MM.1S (cell line): Measurements from ENCODE around the gene CSGALNACT2.

Experiments
- DNase-seq: peaks from one replicate; pipeline ENCODE4 v3.0.0-alpha.2; 2015
- H2AFZ ChIP-seq: fragments of 300-600 bp; sonication (generic); 2 replicates; pipeline ENCODE4 v1.6.0; 2016; ENCODE audit warnings: antibody characterized with exemption, low read length
- H3F3A ChIP-seq: fragments of 300-600 bp; sonication (generic); 2 replicates; pipeline ENCODE4 v1.6.1; 2016; ENCODE audit warnings: mild to moderate bottlenecking, antibody characterized with exemption, low read length, moderate library complexity, mixed read lengths; ENCODE audit not compliant: insufficient read depth
- H3K27ac ChIP-seq: fragments of 300-600 bp; sonication (generic); 2 replicates; pipeline ENCODE4 v1.5.1; 2016; ENCODE audit warnings: mild to moderate bottlenecking, low read length
- H3K27me3 ChIP-seq: fragments of 300-600 bp; sonication (generic); replicated peaks from 2 replicates; pipeline ENCODE4 v1.6.0; 2016; ENCODE audit warnings: low read length; ENCODE audit not compliant: insufficient read depth
- H3K36me3 ChIP-seq: fragments of 300-600 bp; sonication (generic); replicated peaks from 2 replicates; pipeline ENCODE4 v1.6.1; 2016; ENCODE audit warnings: mild to moderate bottlenecking, low read length, mixed read lengths; ENCODE audit not compliant: insufficient read depth
- H3K4me1 ChIP-seq: fragments of 300-600 bp; sonication (generic); 2 replicates; pipeline ENCODE4 v1.6.1; 2016; ENCODE audit warnings: low read length, mixed read lengths
- H3K4me2 ChIP-seq: fragments of 300-600 bp; sonication (generic); 2 replicates; pipeline ENCODE4 v1.6.0; 2016; ENCODE audit warnings: low read depth, low read length
- H3K4me3 ChIP-seq: fragments of 300-600 bp; sonication (generic); 2 replicates; pipeline ENCODE4 v1.5.1; 2016; ENCODE audit warnings: low read length, mixed read lengths
- H3K79me2 ChIP-seq: fragments of 300-600 bp; sonication (generic); 2 replicates; pipeline ENCODE4 v1.6.1; 2016; ENCODE audit warnings: mixed run types, low read length, mixed read lengths
- H3K9ac ChIP-seq: fragments of 300-600 bp; sonication (generic); 2 replicates; pipeline ENCODE4 v1.6.1; 2016; ENCODE audit warnings: low read length, mixed read lengths
- H3K9me2 ChIP-seq: fragments of 300-600 bp; sonication (generic); replicated peaks from 2 replicates; pipeline ENCODE4 v1.6.1; 2016; ENCODE audit warnings: mild to moderate bottlenecking, low read length, mixed read lengths; ENCODE audit not compliant: insufficient read depth
- H3K9me3 ChIP-seq: fragments of 300-600 bp; sonication (generic); replicated peaks from 2 replicates; pipeline ENCODE4 v1.6.1; 2016; ENCODE audit warnings: mild to moderate bottlenecking, low read length, mixed read lengths; ENCODE audit not compliant: insufficient read depth
- H4K20me1 ChIP-seq: fragments of 300-600 bp; sonication (generic); 2 replicates; pipeline ENCODE4 v1.6.1; 2016; ENCODE audit warnings: mild to moderate bottlenecking, low read length, moderate library complexity, mixed read lengths; ENCODE audit not compliant: insufficient read depth
- EZH2 ChIP-seq: fragments of 300-600 bp; sonication (generic); optimal IDR thresholded peaks from 2 replicates; pipeline ENCODE3; 2017; ENCODE audit warnings: low read depth, mild to moderate bottlenecking, antibody characterized with exemption, low read length, mixed read lengths
- EZH2phosphoT487 ChIP-seq: fragments of 300-600 bp; sonication (generic); IDR thresholded peaks from 2 replicates; pipeline ENCODE4 v1.6.1; 2018; ENCODE audit warnings: antibody characterized with exemption, low read length
- TF ChIP-seq, protein P1 (sequence below): fragments of 300-600 bp; sonication (generic); IDR thresholded peaks from 2 replicates; pipeline ENCODE4 v1.5.1; 2016; ENCODE audit warnings: antibody characterized with exemption, low read length, mixed read lengths

CSGALNACT2 gene

GRCh38 chr10:43205681-43206390 is 67.6 kb downstream of the CSGALNACT2 start:
- Histone ChIP-seq H3K9ac (no peak overlapping the region), H3K36me3 (no peaks in the 10 kb centered on the region), H3K4me1 (no peaks in the 10 kb centered on the region), H3F3A (no peaks in the 10 kb centered on the region), H3K79me2 (no peaks in the 10 kb centered on the region), H3K4me3 (no peak overlapping the region), H3K27ac (no peak overlapping the region), H3K4me2 (no peak overlapping the region), H2AFZ (no peak overlapping the region), H3K27me3 (no peaks in the 10 kb centered on the region), H4K20me1 (no peaks in the 10 kb centered on the region), H3K9me3 (no peaks in the 10 kb centered on the region), H3K9me2 (no peaks in the 10 kb centered on the region)
- TF ChIP-seq EZH2phosphoT487: no peak
- no peak for TF ChIP-seq EZH2
- TF ChIP-seq, protein P1, sequence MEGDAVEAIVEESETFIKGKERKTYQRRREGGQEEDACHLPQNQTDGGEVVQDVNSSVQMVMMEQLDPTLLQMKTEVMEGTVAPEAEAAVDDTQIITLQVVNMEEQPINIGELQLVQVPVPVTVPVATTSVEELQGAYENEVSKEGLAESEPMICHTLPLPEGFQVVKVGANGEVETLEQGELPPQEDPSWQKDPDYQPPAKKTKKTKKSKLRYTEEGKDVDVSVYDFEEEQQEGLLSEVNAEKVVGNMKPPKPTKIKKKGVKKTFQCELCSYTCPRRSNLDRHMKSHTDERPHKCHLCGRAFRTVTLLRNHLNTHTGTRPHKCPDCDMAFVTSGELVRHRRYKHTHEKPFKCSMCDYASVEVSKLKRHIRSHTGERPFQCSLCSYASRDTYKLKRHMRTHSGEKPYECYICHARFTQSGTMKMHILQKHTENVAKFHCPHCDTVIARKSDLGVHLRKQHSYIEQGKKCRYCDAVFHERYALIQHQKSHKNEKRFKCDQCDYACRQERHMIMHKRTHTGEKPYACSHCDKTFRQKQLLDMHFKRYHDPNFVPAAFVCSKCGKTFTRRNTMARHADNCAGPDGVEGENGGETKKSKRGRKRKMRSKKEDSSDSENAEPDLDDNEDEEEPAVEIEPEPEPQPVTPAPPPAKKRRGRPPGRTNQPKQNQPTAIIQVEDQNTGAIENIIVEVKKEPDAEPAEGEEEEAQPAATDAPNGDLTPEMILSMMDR: no peak
- DNase-seq: no peak

DNA sequence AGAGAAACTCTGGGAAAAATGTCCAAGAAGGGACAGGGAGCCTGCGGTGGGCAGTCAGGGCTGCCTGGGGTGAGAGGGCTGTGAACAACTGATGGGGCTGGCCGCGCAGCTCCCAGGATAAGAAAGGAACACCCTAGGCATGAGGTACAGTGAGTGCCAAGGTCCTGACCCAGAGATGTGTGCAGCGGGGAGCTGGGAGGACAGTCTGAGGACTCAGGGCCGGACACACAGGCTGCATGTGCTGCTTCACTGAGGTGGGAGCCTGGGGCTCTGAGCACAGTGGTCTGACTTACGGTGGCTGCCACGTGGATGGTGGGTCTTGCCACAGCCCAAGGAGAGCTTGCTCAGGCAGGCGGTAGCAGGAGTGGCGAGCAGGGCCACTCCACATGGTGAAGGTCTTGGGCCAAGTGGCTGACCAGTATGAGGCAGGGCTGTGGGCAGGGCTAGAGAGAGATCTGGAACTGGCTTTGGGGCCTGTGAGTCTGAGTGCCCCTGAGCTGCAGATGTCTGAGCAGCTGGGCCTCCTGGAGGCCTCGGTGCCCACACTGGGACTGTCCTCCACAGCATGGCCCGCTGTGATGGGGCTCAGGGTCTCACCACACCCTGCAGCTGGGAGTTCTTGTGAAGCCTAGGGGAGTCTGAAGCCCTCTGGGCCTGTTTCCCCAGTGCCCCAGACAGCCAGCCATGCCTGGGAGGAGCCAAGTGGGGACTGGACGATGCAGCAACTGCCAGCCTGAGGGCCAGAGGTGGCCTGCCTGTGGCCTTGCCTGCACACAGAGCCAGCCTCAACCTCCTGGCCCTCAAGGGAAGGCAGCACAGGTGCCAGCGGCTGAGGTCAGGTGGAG is 68.4 kb downstream of the CSGALNACT2 start:
- no peaks in the 10 kb centered on the region for H3K9me3 ChIP-seq
- TF ChIP-seq, protein P1: no peak
- TF ChIP-seq EZH2: no peak
- H3K9ac ChIP-seq: no peak overlapping the region
- H3K4me2 ChIP-seq: no peak overlapping the region
- H3K79me2 ChIP-seq: no peaks in the 10 kb centered on the region
- H3K27me3 ChIP-seq: no peaks in the 10 kb centered on the region
- no peak overlapping the region for H3K4me3 ChIP-seq
- DNase-seq: no peak
- no peak overlapping the region for H2AFZ ChIP-seq
- H3K4me1 ChIP-seq: no peaks in the 10 kb centered on the region
- no peaks in the 10 kb centered on the region for H3K36me3 ChIP-seq
- H4K20me1 ChIP-seq: no peaks in the 10 kb centered on the region
- no peak overlapping the region for H3K27ac ChIP-seq
- no peaks in the 10 kb centered on the region for H3K9me2 ChIP-seq
- no peaks in the 10 kb centered on the region for H3F3A ChIP-seq

DNA sequence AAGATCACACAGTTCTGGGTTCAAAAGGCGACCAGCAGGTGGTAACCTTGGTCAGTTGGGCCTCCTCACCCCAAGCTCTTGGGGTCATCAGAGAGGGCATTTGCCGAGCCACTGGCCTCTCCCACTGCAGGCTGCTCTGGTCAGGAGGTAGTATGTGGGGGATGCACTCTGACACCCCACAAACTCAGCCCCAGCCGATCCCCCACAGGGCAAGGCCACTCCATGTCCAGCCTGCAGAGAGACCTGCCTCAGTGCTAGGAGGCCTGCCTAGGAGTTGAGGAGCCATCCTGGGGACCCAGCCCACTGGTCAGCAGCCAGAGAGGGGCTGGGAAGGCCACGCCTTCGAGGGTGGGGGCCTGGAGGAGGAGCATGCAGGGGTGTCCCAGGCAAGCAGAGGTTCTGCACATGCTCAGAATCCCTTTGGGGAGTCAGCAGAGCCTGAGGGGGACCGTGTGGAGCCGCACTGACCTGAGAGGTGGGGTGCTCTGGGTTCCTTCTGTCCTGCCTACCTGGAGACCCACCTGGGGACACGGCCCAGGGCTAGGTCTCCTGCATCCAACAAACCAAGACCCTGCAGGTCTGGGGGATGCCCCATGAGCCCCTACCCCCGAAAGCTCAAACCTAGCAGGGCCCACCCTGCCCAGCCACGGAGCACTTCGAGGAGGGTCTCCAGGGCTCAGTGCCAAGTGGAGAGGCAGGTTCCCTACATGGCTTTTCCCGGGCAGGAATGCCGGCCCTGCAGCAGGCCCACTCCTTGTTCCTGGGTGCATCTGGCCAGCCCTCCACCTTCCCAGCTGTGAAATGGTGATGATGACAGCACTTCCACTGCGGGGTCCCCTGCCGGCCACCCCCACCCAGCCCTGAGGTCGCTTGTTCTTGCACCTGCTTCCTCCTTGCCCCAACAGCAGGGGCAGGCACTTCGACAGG is 70.2 kb downstream of the CSGALNACT2 start:
- Histone ChIP-seq H3K4me3 (no peak overlapping the region), H3K9ac (no peak overlapping the region), H3K36me3 (no peaks in the 10 kb centered on the region), H3K4me2 (no peak overlapping the region), H2AFZ (no peak overlapping the region), H3K27me3 (no peaks in the 10 kb centered on the region), H3K9me3 (no peaks in the 10 kb centered on the region), H3K9me2 (no peaks in the 10 kb centered on the region), H3K4me1 (no peaks in the 10 kb centered on the region), H3F3A (no peaks in the 10 kb centered on the region), H3K79me2 (no peaks in the 10 kb centered on the region), H3K27ac (no peak overlapping the region), H4K20me1 (no peaks in the 10 kb centered on the region)
- no peak for DNase-seq
- TF ChIP-seq, protein P1: no peak
- TF ChIP-seq EZH2phosphoT487 (no peak), EZH2 (no peak)
